GM12878 (cell line): ENCODE measurements around the gene EPB41L4B.

Experiments used
- LARP7 ChIP-seq: fragments of 450-650 bp; IDR thresholded peaks from 2 replicates; pipeline ENCODE4 v1.6.1; 2017; ENCODE audit warnings: mild to moderate bottlenecking
- MTA3 ChIP-seq: IDR thresholded peaks from 2 replicates; pipeline ENCODE4 v1.6.1; 2012; ENCODE audit warnings: low read length, inconsistent platforms, borderline replicate concordance
- PKNOX1 ChIP-seq: fragments of 450-650 bp; IDR thresholded peaks from 2 replicates; pipeline ENCODE4 v1.6.1; 2016; ENCODE audit warnings: mild to moderate bottlenecking
- TF ChIP-seq, protein P1 (sequence below), 3 experiments: IDR thresholded peaks in 2 of 3; conservative IDR thresholded peaks in 1 of 3; 2 replicates each; pipeline ENCODE4 v1.5.1; 2011; ENCODE audit warnings: low read depth in 3 of 3, low read length in 3 of 3, mild to moderate bottlenecking in 3 of 3, control low read depth in 2 of 3, moderate library complexity in 2 of 3, inconsistent platforms in 1 of 3, mixed read lengths in 1 of 3; ENCODE audit not compliant: control insufficient read depth in 2 of 3, insufficient read depth in 1 of 3; ENCODE audit errors: extremely low read depth in 1 of 3

GRCh38 chr9:109129470-109130197 lies 191.2 kb downstream of the EPB41L4B start:
- TF ChIP-seq, protein P1, sequence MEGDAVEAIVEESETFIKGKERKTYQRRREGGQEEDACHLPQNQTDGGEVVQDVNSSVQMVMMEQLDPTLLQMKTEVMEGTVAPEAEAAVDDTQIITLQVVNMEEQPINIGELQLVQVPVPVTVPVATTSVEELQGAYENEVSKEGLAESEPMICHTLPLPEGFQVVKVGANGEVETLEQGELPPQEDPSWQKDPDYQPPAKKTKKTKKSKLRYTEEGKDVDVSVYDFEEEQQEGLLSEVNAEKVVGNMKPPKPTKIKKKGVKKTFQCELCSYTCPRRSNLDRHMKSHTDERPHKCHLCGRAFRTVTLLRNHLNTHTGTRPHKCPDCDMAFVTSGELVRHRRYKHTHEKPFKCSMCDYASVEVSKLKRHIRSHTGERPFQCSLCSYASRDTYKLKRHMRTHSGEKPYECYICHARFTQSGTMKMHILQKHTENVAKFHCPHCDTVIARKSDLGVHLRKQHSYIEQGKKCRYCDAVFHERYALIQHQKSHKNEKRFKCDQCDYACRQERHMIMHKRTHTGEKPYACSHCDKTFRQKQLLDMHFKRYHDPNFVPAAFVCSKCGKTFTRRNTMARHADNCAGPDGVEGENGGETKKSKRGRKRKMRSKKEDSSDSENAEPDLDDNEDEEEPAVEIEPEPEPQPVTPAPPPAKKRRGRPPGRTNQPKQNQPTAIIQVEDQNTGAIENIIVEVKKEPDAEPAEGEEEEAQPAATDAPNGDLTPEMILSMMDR (IDR thresholded peaks at IDR 0.05 in 2 of 3, conservative IDR thresholded peaks at IDR 0.05 in 1 of 3; ENCODE audit: control insufficient read depth in 2 of 3, extremely low read depth in 1 of 3, insufficient read depth in 1 of 3, low read depth in 3 of 3, low read length in 3 of 3), result no peak
- no peak for TF ChIP-seq PKNOX1
- no peak for TF ChIP-seq MTA3
- TF ChIP-seq LARP7, result no peak
